Right renal cortex interstitium (tissue), 3 donors: ENCODE measurements around the gene GPR62. TPM values are rescaled to one million over a fixed set of nuclear protein-coding genes. Genes with fewer than 3 reads are reported as not detected.

Experiments
- DNase-seq, 3 donors: peaks; one replicate each; pipeline ENCODE4 v3.0.0-alpha.2; 2013; ENCODE audit warnings: low read depth in 3 of 3, low spot score in 2 of 3
- polyA plus RNA-seq, 3 donors: library from polyadenylated mRNA; unstranded; fragments of 120-200 nt; gene quantifications; one replicate each; pipeline ENCODE4 v1.2.1, GENCODE V29; 2013; ENCODE audit not compliant: insufficient read length in 3 of 3

The GPR62 gene
- polyA plus RNA-seq, 3 donors, result 0.36 to 0.49 (median 0.37) TPM

DNA sequence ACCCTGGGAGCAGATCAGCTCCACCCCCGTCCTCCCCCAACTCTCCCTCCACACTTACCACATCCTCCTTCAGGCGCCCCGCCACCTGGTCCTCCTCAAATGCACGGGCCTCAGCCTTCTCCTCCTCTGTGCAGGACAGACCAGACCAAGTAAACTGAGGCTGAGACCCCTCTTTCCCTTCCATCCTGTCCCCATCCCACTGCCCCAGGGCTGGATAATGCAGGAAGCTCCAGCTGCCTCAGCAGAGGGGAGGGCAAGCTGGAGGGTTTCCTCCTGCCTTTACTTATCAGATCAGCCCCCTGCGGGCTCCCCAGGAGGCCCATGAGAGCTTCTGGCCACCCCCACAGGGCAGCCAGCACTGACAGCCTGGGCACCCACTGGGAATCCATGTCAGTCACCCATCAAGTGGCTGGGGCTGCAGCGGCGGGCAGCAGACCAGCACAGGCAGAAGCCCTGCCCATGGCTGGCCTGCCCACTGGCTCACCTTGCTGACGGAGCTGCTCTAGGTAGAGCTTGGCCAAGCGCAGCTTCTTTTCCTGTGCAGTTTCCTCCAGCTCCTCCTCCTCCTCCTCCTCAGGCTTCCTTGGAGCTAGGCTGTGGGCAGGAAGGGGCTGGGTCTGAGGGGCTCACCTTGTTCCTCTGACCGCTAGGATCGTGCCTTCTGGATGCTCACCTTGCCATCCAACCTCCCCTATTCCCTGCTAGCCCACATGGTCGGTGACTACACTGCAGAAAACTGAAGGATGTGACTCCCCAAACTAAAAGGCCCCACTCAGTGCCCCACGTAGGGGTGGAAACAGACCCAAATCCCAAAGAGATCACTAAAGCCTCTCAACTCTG, 17.4 kb upstream of the GPR62 start:
- DNase-seq, result no peak

DNA sequence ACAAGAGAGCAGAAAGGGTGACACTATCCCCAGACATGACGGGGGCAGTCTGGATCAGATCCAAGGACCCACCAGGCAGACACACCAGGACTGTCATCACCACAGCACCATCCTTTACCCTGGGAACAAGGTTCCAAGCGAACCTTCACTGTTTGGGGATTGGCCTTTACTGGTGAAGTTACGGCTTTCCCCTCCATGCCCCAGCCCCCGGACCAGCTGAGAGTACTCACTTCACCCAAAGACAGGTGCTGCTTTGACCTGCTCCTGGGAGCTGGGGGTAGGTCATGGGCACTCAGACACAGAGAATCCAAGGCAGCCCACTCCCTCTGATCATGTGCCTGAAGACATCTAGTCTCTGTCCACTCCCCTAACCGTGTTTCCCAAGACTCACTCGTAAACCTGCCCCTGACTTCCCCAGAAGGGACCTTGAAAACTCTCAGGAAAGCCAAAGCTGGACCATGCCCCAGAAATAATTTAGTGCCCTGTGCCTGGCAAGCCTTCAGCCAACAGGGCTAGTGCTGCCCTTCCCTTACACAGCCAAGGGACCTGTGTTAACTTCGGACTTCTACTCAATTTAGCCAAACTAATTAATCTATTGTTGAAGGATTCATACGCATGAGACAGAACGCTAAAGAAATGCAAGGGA, 16.3 kb upstream of the GPR62 start:
- DNase-seq, result no peak

DNA sequence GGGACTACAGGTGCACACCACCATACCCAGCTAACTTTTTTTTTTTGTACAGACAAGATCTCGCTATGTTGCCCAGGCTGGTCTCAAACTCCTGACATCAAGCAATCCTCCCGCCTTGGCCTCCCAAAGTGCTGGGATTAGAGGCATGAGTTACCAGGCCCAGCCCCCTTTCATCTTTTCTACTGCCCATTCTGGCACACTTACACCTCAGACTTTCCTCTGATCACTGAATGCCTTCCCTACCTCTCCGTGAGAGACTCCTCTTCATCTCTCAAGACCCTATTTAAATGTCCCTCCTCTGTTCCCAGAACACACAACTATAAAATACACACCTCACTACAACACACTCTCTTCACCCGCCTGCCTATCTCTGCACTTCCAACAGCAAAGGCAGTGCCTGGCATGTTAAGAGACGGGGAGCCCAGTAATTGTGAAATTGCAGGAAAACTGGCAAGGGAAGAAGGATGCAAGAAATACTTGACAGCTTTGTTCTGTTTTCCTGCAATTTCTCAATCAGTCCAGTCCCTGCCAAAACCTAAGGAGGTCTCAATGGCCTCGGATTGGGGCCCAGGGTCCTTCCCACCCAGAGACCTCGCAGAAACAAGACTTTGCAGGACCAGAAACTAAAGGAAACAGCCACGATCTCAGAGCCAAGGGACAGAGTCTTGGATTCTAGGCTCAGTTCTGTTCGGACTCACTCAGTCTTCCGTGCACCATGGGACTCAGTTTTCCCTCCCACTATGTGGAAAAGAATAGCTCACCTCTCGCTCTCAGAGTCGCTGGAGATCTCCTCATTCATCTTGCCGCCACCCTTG, 14.3 kb upstream of the GPR62 start:
- DNase-seq, result no peak

DNA sequence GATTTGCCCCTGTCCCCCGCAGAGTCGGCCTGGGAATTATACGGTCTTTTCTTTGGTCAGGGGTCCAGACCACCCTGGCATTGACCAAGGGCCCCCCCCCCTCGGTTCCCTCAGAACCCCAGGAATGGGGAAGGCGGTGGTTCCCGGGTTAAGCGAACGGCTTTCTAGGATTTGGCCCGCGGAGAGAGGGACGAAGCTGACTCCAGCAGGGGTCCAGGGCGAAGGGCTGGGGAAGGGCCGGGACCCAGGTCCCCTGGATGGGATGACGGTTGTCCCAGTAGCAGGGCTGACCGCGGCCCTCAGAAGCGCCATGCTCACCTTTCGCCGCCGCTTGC, 13.8 kb upstream of the GPR62 start:
- DNase-seq, result no peak

DNA sequence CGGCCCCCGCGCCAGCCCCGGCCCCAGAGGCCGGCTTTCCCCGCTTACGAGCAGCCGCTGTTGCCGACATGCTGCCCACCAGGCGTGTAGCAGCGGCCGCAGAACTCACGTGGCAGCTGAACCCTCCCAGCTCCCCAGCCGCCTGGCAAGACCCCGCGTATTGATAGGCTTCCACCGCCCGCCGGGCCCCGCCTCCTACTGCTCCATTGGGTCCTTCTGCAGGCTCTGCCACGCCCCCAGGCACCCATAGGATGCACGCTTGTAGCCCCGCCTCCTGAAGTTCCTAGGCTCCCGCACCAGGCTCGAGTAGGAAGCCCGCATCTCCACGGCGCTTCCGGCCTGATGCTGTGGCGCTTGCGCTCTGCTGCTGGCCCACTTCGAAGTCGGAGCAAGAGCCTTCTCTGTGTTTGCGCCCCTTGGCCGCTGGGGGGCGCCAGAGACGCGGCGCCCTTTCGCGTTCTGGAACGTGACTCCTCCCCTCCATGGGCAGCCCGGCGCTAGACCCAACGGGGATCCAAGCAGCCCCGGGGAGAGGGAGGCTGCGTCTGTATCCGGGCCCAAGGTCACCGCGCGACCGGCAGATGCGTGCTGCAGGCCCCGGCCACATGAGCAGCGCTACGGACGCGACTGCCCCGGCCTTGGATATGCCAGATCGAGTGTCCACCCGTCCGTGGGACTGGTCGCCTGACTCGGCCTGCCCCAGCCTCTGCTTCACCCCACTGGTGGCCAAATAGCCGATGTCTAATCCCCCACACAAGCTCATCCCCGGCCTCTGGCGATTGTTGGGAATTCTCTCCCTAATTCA, 13.2 kb upstream of the GPR62 start, which contains the start of the genes PARP3 and RRP9:
Gene PARP3, plus strand, starts transcription at position 566 of the 805 bp plus-strand sequence. CDS start 993 bp downstream, outside the sequence.
Gene RRP9, minus strand, starts transcription at position 107 of the 805 bp plus-strand sequence. Its CDS starts 37 bp downstream, at position 70.
- peak; percentile 98 to 100 (median 99) for DNase-seq

DNA sequence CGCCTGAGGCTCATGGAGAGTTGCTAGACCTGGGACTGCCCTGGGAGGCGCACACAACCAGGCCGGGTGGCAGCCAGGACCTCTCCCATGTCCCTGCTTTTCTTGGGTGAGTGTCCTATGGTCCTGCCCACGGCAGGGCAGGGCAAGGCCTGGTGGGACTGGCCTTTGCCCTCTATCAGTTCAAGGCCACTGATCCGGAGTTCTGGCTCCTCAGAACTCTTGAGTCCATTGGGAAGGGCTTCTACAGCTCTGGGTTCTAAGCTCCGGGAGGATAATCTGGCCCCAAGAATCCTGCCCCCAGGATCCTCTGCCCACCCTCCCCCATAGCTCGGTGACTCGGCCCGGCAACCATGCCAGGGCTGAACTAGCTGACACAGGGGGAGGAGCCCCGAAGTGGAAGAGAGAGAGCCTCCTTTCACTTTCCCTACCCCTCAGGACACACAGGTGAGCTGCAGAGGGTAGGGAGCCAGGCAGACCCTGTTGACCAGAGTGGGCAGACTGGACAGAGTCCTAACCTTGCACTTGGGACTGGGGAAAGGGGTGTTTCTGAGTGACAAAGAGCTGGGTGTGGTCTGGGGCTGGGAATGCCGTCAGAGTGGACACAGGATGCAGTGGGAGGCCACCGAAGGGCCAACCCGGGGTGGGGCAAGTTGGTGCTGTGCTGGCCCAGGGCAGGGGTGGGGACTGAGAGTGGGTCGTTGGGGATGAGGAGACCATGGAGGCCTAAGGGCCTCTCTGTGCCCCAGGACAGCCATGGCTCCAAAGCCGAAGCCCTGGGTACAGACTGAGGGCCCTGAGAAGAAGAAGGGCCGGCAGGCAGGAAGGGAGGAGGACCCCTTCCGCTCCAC, 12.4 kb upstream of the GPR62 start:
- DNase-seq, result no peak

DNA sequence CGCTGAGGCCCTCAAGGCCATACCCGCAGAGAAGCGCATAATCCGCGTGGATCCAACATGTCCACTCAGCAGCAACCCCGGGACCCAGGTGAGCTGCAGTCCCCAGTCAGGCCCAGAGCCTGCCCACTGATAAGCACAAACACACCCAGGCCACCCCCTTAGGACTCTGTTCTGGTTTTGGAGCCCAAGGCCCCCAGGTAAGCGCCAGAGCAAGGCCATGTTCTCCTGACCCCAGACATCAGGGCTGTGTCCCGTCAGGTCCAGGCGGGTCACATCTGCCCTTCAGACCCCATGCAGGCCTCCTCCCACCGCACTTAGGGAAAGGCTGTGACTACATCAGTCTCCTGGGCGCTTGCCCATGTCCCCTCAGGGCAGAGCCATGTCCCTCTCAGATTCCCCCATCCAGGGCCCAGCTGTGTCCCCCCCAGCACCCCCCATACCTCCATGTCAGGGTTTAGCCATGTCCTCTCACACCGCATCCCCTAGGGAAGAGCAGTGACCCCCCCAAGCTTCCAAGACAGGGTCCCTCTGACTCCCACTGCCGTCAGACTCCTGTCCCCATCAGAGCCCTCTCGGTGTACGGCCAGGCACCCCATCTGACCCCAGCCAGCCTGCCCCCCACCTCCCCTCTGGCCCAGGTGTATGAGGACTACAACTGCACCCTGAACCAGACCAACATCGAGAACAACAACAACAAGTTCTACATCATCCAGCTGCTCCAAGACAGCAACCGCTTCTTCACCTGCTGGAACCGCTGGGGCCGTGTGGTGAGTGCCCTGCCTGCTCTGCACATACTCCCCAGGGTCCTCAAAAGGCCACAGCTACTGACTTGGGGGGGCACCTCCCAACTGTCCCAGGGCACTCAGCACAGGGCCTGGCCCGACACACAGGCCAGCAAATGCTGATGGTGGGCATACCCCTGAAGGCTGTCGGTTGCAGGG, 11.5 kb upstream of the GPR62 start:
- DNase-seq, result no peak

DNA sequence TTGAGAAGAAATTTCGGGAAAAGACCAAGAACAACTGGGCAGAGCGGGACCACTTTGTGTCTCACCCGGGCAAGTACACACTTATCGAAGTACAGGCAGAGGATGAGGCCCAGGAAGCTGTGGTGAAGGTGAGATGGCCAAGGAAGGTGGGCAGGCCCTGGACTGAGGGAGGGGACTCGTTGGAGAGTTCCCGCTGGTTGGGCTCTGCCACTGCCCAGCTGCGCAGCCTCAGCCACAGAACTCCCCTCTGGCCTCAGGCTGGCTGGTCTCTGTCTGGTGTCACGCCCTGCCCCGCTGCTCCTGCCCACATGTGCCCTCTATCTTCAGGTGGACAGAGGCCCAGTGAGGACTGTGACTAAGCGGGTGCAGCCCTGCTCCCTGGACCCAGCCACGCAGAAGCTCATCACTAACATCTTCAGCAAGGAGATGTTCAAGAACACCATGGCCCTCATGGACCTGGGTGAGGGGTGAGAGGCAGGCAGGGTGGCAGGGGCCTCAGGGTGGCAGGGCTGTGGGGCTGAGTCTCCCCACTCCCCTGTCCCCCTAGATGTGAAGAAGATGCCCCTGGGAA, 10.6 kb upstream of the GPR62 start:
- DNase-seq, result no peak

DNA sequence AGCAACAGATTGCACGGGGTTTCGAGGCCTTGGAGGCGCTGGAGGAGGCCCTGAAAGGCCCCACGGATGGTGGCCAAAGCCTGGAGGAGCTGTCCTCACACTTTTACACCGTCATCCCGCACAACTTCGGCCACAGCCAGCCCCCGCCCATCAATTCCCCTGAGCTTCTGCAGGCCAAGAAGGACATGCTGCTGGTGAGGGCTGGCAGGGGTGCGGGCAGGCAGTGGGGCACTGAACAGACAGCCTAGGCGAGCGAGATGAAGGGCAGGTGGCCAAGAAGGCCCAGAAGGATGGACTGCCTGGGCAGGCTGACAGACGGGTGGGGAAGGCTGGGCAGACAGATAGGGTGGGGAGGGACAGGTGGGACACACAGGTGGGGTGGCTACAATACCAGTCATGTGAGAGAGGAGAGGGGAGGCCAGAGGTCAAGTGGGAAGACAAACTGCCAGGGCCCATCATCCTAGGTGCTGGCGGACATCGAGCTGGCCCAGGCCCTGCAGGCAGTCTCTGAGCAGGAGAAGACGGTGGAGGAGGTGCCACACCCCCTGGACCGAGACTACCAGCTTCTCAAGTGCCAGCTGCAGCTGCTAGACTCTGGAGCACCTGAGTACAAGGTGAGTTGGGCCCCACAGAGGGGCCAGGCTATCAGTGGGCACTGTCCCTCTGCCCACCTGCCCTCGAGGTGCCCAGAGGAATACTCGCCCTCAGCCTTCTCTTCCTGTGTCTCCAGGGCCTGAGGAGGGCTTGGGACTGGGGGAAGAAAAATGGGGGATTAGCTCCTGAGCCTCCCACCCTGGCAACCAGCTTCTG, 9.9 kb upstream of the GPR62 start:
- no peak for DNase-seq

DNA sequence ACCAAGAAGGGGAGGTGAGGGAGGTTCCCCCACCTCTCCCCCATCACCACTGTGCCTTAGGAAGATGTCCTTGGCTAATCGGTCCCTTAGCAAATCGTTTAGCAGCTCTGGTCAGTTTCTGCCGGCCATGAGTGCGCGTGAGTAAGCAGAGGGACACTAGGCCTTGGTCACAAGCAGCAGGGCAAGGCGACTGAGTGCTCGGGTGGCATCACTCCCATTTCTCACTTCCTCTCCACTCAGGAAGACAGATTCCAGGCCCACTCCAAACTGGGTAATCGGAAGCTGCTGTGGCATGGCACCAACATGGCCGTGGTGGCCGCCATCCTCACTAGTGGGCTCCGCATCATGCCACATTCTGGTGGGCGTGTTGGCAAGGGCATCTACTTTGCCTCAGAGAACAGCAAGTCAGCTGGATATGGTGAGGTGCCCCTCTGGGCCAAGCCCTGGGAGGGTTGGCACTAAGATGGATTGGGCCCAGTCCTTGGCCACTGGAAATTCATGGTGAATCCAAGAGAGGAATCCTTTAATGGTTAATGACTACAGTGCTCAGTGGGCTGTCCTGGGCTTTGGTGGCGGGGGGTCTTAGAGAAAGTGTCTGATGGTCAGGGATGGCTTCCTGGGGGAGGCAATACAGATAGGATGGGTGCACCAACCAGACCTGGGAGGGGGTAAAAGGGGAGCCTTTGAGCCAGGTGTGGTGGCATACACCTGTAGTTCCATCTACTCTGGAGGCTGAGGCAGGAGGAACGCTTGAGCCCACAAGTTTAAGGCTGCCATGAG, 9.1 kb upstream of the GPR62 start:
- no peak for DNase-seq

DNA sequence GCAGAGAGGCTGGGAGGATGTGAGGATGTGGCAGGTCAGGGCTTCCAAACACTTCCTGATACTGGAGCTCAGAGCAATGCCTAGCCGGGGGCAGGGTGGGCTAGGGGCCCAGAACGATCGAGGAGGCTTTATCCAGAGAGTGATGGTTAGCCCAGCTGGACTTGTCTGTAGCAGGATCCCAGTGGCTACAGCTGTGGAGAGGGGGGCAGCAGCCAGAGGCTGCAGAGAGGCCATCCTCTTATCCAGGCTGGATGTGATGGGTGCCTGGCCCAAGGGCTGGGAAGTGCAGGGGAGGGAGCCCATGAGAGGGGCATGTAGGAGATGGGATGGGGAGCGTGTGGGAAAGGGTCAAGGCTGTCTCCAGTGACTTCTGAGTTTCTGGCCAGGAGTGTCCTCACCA, 8.4 kb upstream of the GPR62 start:
- DNase-seq, result no peak

DNA sequence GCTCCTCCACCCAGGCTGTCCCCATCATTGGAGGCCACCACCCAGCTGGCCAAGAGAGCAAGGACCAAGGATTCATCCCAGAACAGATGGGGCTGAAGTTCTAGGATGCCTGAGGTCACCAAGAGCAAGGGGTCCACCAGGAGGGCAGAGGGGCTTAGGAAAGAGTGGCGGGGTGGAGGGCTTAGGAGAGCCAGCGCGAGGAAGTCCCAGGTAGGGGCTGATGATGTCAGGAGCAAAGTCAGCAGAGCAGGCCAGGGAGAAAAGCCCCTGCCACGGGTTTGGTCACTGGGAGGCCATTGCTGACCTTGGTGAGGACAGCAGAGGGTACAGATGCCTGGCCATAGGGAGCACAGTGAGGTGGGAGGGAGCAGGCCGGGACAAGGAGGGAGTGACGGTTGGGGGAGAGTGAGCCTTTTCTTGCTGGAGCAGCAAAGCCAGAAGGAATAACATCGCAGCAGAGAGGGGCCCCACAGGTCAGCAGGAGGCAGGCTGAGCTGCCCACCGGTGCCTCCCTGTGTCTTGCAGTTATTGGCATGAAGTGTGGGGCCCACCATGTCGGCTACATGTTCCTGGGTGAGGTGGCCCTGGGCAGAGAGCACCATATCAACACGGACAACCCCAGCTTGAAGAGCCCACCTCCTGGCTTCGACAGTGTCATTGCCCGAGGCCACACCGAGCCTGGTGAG, 7.8 kb upstream of the GPR62 start:
- no peak for DNase-seq

DNA sequence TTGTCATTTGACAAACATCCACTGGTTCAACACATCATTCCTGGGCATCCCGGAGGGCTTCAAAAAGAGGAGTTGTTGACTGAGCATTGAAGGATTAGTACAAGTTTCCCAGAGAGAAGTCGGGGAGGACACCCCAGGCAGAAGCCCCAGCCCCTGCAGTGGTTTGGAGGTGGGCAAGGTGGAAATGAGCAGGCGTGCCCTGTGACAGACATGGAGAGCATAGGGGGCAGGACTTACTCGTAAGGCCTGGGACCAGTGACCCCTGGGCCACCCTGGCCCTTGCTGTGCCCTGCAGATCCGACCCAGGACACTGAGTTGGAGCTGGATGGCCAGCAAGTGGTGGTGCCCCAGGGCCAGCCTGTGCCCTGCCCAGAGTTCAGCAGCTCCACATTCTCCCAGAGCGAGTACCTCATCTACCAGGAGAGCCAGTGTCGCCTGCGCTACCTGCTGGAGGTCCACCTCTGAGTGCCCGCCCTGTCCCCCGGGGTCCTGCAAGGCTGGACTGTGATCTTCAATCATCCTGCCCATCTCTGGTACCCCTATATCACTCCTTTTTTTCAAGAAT, 7.1 kb upstream of the GPR62 start:
- no peak for DNase-seq

DNA sequence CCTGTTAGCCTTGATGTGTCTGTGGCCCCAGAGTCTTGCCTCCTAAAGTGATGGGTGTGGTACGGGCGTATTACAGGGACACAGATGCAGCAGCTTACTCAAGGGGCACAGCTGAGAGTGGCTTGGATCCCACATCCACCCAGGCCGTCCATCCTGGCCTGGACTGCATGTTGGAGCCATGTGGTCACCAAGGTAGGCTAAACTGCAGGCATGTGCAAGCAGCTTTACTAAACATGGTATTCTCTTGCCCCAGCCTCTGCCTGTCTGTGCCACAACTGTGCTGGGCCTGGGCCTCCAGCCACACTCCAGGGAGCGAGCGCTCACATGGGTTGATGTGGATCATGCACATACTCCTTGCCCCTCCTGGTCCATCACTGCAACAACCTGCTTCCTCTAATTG, 6.1 kb upstream of the GPR62 start:
- DNase-seq, result no peak

DNA sequence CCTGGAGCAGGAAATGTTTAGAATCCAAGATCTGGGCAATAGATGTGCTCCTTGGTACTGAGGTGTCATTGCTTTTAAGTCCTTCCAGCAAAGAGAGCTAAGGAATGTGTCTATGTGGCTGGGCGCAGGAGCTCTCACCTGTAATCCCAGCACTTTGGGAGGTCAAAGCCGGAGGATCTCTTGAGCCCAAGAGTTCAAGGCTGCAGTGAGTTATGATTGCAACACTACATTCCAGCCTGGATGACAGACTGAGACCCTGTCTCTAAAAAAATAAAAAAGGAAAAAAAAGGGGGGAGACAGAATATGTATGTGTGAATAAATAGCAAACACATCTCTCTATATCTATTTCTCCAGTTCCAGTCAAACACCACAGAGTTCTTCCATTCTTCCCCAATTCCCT, 4.3 kb upstream of the GPR62 start:
- DNase-seq, result no peak

DNA sequence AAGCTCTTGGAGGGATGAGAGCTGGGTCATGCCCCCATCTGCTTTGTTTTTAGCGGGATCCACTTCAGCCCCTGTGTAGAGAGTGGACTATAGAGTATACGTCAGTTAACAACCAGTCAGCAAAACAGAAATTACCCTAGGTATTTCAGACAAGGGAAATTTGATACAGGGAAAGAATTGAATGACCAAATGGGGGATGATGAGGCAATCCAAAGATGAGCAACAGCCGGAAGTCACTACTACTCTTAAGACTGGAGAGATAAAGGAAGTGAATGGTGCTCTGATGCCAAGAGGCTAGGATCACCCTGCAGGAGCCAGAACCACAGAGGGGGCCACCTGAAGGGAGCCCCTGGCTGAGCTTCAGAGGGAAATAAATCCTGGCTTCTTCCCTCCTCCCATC, 1.7 kb upstream of the GPR62 start:
- no peak for DNase-seq
